D721Med (cell line): ENCODE data around the gene LRFN5.

Experiments
- DNase-seq: peaks from one replicate; pipeline ENCODE4 v3.0.0; 2011; ENCODE audit warnings: low spot score; ENCODE audit not compliant: insufficient read length
- FAIRE-seq: peaks from 2 replicates; lab custom pipeline; 2011; peaks lifted over from hg19 to GRCh38; lab: Jason Lieb, UNC
- CTCF ChIP-seq: IDR thresholded peaks from 2 replicates; pipeline ENCODE4 v1.5.1; 2012; ENCODE audit warnings: mild to moderate bottlenecking, control low read depth; ENCODE audit not compliant: insufficient read depth; ENCODE audit errors: missing control alignments

Gene LRFN5

GRCh38 chr14:41824441-41824840, 217.8 kb downstream of the LRFN5 start:
- no peak for DNase-seq
- TF ChIP-seq CTCF = no peak
- no peak for FAIRE-seq

GRCh38 chr14:41825622-41826021, 218.9 kb downstream of the LRFN5 start:
- DNase-seq (no peak), FAIRE-seq (no peak)
- TF ChIP-seq CTCF = no peak

- DNase-seq (no peak), FAIRE-seq (no peak)
- no peak for TF ChIP-seq CTCF
Measured at GRCh38 chr14:41830714-41831406, 224.2 kb downstream of the LRFN5 start.

GRCh38 chr14:41839661-41840060, 233.0 kb downstream of the LRFN5 start:
- no peak for TF ChIP-seq CTCF
- FAIRE-seq (no peak), DNase-seq (no peak)

GRCh38 chr14:41859336-41859735, 252.7 kb downstream of the LRFN5 start:
- TF ChIP-seq CTCF = no peak
- DNase-seq (no peak), FAIRE-seq (no peak)

- FAIRE-seq = no peak
- no peak for TF ChIP-seq CTCF
- no peak for DNase-seq
Measured at GRCh38 chr14:41860586-41860985, 253.9 kb downstream of the LRFN5 start.

GRCh38 chr14:41865894-41866293, 259.2 kb downstream of the LRFN5 start:
- FAIRE-seq = no peak
- no peak for DNase-seq
- no peak for TF ChIP-seq CTCF
